HFFc6 (cell line): ENCODE data around the gene CFAP299. TPM values are rescaled to one million over a fixed set of nuclear protein-coding genes. Genes with fewer than 3 reads are reported as not detected.
"Not testable (repeated sequence)": the region's sequence is repeated elsewhere in the genome, so short reads cannot be mapped to it uniquely, and the experiment has no call there.

ENCODE experiments used
- DNase-seq: peaks from one replicate; pipeline ENCODE4 v3.0.0-alpha.2; 2018
- H3K27ac Mint-ChIP-seq: 2 replicates; pipeline ENCODE4 v1.8.0; 2020; ENCODE audit warnings: mild to moderate bottlenecking, mixed read lengths
- H3K27me3 Mint-ChIP-seq: 2 replicates; pipeline ENCODE4 v1.8.0; 2021; ENCODE audit warnings: mild to moderate bottlenecking, moderate library complexity, mixed read lengths; ENCODE audit not compliant: insufficient read depth
- H3K36me3 Mint-ChIP-seq: 2 replicates; pipeline ENCODE4 v1.8.0; 2021; ENCODE audit warnings: low read depth, mixed read lengths
- H3K4me1 Mint-ChIP-seq: 2 replicates; pipeline ENCODE4 v1.8.0; 2020; ENCODE audit warnings: low read depth, mixed read lengths
- H3K4me3 Mint-ChIP-seq: 2 replicates; pipeline ENCODE4 v1.8.0; 2020; ENCODE audit warnings: mild to moderate bottlenecking, moderate library complexity, mixed read lengths
- H3K9me3 Mint-ChIP-seq: 2 replicates; pipeline ENCODE4 v1.8.0; 2020; ENCODE audit warnings: mild to moderate bottlenecking, mixed read lengths
- CTCF ChIP-seq: fragments of 200-600 bp; sonication (generic); IDR thresholded peaks from 2 replicates; pipeline ENCODE4 v1.5.0; 2021; ENCODE audit warnings: antibody characterized with exemption, mild to moderate bottlenecking
- total RNA-seq, 6 experiments: library from RNA; stranded (reverse); fragmentation: NEBNext Ultra II Directional; extraction: Animal tissue kit (Norgen Biotek cat#: 25700); gene quantifications; 2 replicates in 1 of 6; 3 replicates in 5 of 6; pipeline ENCODE4 v1.2.3, GENCODE V29; 2021

Gene CFAP299
- total RNA-seq, 6 experiments from 2014 or later: 4.8 to 9.0 (median 8.7) TPM

- no peak for TF ChIP-seq CTCF
Measured at GRCh38 chr4:80431203-80431965, 95.9 kb downstream of the CFAP299 start.

GRCh38 chr4:80434238-80434637 is 98.7 kb downstream of the CFAP299 start:
- H3K27me3 Mint-ChIP-seq: no peaks in the 10 kb centered on the region
- H3K9me3 Mint-ChIP-seq: no peaks in the 10 kb centered on the region
- H3K27ac Mint-ChIP-seq: peak overlapping the region; percentile 39
- DNase-seq: peak; percentile 77
- peak overlapping the region; percentile 33 for H3K4me3 Mint-ChIP-seq
- H3K4me1 Mint-ChIP-seq: peaks cover 37% of the 10 kb centered on the region
- H3K36me3 Mint-ChIP-seq: peaks cover 11% of the 10 kb centered on the region; the same call in 1 of the 2 replicates
- no peak for TF ChIP-seq CTCF

More at GRCh38 chr4:80431203-80431965, 95.9 kb downstream of the CFAP299 start:
- Mint-ChIP-seq H3K27me3 (no peaks in the 10 kb centered on the region), H3K36me3 (peaks cover 11% of the 10 kb centered on the region; the same call in 1 of the 2 replicates), H3K4me3 (no peak overlapping the region), H3K9me3 (no peaks in the 10 kb centered on the region), H3K27ac (no peak overlapping the region), H3K4me1 (peaks cover 25% of the 10 kb centered on the region)
- DNase-seq: no peak

GRCh38 chr4:80438016-80438415 is 102.5 kb downstream of the CFAP299 start:
- H3K27ac Mint-ChIP-seq: no peak overlapping the region
- peaks cover 25% of the 10 kb centered on the region for H3K9me3 Mint-ChIP-seq
- H3K27me3 Mint-ChIP-seq: no peaks in the 10 kb centered on the region; the same call in 1 of the 2 replicates
- DNase-seq: no peak
- H3K4me1 Mint-ChIP-seq: peaks cover 27% of the 10 kb centered on the region
- no peak overlapping the region for H3K4me3 Mint-ChIP-seq
- H3K36me3 Mint-ChIP-seq: peaks cover 34% of the 10 kb centered on the region
- no peak for TF ChIP-seq CTCF

- not testable (repeated sequence) for H3K4me3 Mint-ChIP-seq, H3K27me3 Mint-ChIP-seq, H3K27ac Mint-ChIP-seq, DNase-seq
- Mint-ChIP-seq H3K9me3 (peaks cover 33% of the 10 kb centered on the region), H3K4me1 (peaks cover 19% of the 10 kb centered on the region), H3K36me3 (peaks cover 34% of the 10 kb centered on the region)
Measured at GRCh38 chr4:80439294-80440061, 103.9 kb downstream of the CFAP299 start.

GRCh38 chr4:80446248-80446647 is 110.7 kb downstream of the CFAP299 start:
- no peaks in the 10 kb centered on the region; the same call in 1 of the 2 replicates for H3K27me3 Mint-ChIP-seq
- no peak for DNase-seq
- H3K36me3 Mint-ChIP-seq: peaks cover 22% of the 10 kb centered on the region
- TF ChIP-seq CTCF: no peak
- H3K9me3 Mint-ChIP-seq: peaks cover 26% of the 10 kb centered on the region
- H3K27ac Mint-ChIP-seq: peak overlapping the region; percentile 16
- H3K4me3 Mint-ChIP-seq: no peak overlapping the region
- H3K4me1 Mint-ChIP-seq: peaks cover 21% of the 10 kb centered on the region

- Mint-ChIP-seq H3K27ac (peak overlapping the region; percentile 16), H3K9me3 (peaks cover 22% of the 10 kb centered on the region), H3K4me1 (peaks cover 21% of the 10 kb centered on the region), H3K27me3 (no peaks in the 10 kb centered on the region; the same call in 1 of the 2 replicates), H3K36me3 (peaks cover 21% of the 10 kb centered on the region), H3K4me3 (no peak overlapping the region)
- TF ChIP-seq CTCF: no peak
- peak; percentile 12 for DNase-seq
Measured at GRCh38 chr4:80446664-80447063, 111.1 kb downstream of the CFAP299 start.
